GM15510 (cell line): ENCODE results near the gene SLC4A11.

Experiments
- POLR2A ChIP-seq: IDR thresholded peaks from 3 replicates; pipeline ENCODE4 v1.6.1; 2011; ENCODE audit warnings: borderline replicate concordance; ENCODE audit not compliant: insufficient read length; ENCODE audit errors: extremely low read depth

Gene SLC4A11

DNA sequence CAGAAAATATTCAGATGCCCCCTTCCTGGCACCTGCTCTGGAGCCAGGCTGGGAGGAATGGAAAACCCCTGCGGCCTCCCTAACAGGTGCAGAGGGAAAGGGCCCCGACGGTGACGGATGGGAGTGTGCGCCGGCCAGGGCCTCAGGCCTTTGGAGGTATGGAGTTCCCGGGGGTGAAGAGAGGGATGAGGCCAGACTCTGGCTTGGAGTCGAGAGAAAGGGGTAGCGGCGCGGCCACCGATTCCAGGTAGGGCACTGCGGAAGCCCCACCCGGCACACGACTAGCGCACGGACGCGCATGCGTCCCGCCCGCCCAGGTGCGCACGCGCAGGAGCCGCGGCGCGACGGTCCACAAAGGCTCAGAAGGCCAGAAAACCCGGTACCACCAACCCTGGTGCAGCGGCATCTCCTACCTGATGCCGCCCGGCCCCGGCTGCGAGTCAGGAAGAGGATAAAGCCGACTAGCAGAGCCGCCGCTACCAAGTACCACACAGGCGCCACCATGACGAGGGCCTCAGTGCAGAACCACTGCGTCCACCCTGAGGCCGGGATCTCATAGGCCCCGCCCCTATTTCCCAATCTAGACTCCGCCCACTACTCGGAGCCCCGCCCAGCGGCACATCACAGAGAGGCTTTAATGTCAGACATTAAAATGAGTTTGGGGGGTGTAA is 34.7 kb downstream of the SLC4A11 start, which contains the start of gene DDRGK1:
DDRGK1 (minus strand) TSS at position 559 of the 671 bp plus-strand sequence; CDS start at position 504, 55 bp downstream.
- TF ChIP-seq POLR2A, result peak; percentile 87

DNA sequence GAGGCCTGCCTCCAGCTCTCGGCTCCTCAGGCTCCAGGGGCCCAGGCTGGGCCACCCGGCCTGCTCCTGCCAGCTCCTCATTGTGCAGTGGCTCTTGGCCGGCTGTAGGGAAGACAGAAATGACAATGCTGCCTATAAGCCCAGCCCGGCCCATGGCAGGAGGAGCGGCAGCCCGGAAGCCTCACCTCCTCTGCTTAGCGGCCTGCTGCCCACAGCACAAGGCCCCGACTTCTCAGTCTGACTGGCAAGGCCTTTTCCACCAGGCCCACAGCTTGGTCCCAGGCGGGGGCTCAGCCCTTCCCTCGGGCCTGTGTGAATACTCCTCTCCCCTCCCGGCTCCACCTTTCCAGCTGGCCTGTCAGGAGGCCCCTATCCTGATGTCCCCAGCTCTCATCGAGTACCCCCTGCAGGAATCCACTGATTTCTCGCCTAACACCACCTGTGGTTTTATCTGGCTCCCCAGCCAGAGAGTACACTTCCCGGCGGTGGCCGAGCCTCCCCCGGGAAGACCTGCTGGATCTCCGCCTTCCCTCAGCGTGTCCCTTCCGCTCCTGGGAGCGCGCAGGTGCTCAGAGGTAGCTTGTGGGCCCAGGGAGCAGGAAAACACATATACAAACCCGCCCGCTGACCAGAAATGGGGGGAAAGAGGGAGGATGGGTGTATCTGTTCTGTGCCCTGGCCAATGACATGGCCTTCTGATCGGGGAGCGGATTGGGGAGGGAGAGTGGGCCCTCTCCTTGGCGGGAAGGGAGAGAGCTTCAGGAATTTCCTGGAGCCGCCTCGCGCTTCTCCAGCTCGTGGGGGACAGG is 35.5 kb downstream of the SLC4A11 start:
- TF ChIP-seq POLR2A, result no peak

DNA sequence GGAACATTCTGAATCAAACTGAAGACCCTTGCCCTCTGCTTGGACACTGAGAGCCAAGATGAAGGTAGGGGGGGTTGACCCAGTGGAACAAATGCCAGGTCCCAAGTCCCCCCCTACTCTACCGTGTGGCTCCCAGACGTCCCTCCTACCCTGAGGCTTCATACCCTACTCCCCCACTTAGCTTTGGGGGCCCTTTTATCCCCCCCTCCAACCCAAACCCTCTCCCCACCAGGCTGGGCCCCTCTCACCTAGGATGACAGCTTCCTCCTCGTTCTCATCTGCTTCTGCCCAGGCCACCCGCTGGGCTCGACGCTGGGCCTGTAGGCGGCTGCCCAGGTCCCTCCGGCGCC is 36.0 kb downstream of the SLC4A11 start:
- TF ChIP-seq POLR2A, result no peak

DNA sequence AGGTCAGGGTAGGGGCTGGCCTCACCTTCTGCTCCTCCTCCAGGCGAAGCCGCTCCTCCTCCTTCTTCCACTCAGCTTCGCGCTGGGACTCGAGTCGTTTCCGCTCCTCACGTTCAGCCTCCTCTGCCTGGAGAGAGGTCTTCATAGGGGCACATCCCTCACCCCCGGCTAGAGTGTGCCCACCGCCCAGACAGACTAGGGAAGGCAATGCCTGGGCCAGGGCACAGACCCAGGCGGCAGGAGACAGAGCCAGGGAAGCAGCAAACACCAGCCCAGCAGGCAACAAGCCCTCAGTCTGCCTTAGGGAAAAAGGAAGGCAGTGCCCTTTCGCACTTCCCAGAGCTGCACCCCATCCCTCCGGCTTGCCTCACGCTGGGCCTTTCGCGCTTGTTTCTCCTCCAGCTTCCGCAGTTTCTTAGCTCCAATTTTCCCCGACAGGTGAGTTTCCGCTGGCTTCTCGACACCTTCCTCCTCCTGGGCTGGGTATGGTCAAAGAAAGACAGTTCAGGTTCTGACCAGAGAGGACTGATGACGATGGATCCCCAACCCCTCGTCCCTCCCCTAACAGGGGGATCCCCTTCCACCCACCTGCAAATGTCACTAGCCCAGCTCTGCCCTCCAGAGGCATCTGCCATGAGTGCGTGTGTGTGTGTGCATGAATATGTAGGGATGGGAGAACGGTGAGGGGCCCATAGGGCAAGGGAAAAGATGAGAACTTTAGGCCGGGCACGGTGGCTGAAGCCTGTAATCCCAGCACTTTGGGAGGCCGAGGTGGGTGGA is 38.8 kb downstream of the SLC4A11 start:
- no peak for TF ChIP-seq POLR2A

DNA sequence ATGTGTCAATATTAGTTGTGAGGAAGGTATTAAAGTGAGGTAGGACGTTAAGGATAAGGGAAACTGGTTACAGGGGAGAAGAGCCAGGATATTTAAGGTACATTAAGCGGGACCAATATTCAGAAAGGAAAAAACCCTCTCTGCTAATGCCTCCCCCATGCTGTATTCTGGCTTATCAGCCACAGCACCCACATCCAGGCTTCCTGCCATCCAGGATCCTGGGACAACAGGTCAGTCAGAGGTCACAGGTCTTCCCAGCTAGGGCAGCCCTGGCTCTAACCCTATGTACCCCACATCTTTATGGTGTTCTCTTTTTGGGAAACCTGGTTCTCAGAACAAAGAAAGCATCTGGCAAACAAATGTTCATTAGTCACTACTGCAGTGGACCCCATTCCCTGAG is 39.8 kb downstream of the SLC4A11 start:
- no peak for TF ChIP-seq POLR2A

DNA sequence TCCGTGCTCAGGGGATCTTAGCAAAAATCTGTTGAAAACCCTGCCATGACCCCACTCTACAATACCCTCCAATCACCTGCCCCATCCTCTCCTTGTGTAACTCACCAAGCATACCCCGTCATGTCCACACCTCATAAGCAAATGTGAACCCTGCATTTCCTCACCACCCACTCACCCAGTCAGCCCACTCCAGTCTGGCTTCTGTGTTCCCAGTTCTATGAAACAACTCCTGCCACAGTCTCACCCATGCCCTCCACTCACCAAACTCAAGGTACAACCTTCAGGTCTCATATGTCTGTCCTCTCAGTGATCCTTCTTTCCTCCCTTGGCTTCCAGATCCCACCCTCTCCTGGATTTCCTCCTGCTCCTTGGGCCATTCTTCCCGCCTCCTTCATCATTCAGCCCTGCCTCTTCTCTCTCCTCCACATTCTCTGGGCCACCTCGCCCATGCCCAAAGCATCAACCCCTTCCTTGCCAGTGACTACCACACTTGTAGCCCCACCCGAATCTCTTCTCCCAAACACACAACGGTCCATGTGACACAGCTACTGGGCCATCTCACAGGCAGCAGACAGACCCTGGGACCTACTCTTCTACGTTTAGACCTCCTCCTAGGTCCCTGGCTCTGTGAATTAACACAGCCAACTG is 43.3 kb downstream of the SLC4A11 start:
- TF ChIP-seq POLR2A, result no peak

DNA sequence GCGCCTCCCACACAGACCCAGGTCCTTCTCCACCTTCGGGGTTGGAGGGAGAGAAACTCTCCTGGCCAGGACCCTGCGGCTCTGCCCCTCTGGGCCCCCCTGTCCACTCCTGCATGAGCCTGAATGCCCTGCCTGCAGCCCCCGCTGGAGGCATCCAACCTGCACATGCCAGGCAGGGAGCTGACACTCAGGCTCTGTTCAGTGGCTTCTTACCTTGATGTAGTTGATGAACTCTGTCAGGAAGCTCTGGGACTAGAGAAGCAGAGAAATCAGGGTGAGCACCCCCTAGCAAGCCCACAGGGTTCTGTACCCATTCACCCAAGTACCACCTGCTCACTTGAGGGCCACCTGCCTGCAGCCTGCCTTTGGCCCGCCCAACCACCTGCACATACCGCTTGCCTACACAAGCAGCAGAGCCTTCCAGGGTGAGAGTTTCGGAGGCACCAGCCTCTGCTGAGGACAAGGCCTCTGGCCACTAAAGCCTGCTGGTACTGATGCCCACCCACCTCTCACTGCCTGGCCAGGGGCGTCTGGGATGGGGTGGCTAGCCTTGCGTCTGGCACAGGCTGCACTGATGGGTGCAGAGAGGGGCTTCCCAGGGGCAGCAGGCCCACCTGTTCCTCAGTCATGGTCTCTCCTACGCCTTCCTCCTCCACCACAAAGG is 44.2 kb downstream of the SLC4A11 start:
- no peak for TF ChIP-seq POLR2A

DNA sequence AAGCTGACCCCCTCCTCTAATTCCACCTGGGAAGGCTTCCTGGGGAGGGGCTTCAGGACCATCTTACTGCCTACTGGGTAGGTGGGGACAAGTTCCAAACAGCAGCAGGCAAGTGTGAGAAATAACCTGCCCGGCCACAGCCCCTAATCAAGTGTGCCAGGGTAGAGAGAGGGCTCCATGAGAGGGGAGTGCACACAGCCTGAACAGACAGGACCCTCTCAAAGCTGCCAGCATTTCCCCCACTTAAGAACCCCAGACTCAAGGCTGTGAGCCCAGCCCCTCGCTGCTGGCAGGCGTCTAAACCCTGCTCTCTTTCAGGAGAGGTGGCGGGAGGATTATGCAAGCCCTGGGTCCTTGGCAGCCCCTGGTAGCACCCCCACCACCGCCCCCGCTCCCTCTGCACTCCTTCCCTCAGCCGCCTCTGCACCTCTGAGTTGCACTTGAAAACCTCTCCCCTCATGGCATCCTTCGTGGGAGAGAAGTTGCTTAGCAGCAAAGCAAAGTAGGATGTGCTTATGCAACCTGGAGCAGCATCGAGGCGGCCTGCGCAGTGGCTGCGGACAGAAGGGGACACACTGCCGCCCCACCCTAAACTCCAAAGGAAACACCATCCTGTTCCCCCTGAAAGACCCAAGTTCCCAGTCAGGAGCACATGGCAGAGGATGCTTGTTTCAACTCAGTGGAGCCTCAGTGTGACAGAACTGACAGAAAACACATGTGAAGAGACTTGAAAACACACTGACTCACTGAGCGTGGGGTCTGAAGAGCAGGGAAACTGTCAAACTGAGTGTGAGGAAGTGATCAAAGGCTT is 45.0 kb downstream of the SLC4A11 start:
- no peak for TF ChIP-seq POLR2A

DNA sequence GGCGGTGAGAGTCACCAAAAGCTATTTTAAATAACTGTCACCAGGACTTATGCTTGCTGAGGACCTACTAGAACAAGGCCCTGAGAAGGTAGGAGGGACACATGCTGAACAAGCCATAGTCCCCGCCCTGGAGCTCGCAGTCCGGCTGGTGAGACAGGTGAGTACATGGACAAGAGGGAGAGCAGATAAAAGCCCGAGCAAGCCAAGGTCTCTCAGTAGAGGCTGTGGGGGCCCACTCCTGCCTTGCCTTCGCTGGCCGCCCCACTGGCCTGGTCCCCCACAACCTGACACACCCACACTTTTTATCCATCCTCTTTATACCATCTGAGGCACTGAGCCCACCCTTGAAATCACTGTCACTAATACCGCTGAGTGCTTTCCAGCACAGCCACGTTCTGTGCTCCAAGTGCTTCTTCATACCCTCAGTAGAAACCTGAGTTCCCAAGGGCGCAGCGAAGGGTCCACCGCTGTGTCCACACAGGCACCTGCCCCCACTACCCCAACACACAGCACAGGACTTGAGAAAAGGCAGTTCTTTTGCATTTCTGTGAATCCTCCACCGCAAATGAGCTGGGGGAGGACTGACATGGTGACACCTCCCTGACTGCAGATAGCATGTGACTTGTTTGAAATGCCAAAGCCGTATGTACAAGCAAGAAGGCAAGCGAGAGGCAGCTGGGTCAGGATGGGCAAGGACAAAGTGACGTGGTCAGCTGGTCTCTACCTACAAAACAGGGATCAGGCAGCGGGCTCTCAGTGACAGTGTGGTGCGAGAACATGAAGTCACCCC is 46.6 kb downstream of the SLC4A11 start:
- no peak for TF ChIP-seq POLR2A

DNA sequence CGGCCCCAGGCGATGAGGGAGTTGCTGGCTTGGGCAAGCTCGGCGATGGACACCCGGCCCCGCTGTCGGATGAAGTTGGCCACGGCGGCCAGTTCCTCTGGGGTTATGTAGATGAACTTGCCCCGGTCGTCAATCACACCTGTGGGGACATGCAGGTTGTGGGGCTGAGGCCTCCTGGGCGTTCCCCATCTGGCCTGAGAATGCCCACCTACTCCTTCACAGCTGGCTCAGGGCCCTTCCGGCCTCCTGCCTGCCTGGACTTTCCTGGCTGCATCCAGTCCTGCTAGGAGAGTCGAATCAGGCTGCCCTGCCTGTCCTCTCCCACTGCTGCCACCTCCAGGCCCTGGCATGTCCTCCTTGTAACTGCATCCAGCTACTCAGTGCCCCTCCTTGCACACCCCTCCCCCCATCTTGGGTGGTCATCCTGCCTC is 48.3 kb downstream of the SLC4A11 start:
- no peak for TF ChIP-seq POLR2A

DNA sequence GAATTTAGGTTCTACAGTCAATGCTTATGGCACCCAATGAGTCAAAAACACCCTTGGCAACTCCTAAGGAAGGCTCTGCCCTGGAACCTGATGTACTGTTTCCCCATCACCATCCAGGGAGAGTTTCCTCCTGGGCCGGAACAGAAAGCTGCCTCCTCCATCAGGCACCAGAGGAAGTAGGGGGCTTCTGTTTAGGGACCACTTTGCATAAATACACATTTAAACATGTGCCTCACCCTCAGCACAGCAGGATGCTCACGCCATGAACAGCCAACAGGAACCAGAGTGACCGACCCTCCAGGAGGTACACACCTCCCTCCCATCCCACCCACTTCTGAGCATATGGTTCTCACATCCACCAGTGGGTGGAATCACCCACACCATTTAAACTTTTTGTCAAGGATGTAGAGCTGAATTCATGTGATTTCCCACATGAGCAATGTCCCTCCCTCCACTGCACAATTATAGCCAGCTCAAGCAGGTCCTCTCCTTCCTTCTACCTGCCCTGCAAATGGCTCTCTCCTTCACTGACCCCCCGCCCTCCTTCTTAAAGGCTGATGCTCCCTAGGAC is 49.3 kb downstream of the SLC4A11 start:
- TF ChIP-seq POLR2A, result no peak

DNA sequence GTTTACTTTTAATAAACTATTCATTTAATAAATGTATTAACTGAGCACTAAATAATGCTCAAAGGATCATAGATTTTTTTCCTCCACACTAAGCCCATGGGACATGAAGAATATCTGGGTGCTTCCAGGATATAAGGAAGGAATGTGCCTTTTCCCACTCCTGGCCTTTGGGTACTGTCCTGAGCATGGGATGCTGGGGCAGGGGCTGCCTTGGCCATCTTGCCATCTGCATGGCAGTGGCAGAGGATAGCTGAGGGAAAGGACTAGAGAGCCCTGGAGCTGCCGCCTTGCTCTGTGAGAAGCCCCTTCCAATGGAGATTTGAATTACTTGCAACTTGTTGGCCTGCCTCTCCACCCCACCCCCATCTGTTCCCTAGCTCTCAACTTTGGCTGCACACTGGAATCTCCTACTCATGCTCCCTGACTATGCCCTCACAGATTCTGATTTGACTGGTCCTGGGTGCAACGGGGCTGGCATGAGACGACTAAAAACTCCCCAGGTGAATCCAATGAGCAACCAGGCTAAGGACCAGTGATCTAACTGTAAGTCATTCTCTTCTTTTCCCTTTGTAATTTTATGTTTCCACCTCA is 50.1 kb downstream of the SLC4A11 start:
- TF ChIP-seq POLR2A, result no peak

DNA sequence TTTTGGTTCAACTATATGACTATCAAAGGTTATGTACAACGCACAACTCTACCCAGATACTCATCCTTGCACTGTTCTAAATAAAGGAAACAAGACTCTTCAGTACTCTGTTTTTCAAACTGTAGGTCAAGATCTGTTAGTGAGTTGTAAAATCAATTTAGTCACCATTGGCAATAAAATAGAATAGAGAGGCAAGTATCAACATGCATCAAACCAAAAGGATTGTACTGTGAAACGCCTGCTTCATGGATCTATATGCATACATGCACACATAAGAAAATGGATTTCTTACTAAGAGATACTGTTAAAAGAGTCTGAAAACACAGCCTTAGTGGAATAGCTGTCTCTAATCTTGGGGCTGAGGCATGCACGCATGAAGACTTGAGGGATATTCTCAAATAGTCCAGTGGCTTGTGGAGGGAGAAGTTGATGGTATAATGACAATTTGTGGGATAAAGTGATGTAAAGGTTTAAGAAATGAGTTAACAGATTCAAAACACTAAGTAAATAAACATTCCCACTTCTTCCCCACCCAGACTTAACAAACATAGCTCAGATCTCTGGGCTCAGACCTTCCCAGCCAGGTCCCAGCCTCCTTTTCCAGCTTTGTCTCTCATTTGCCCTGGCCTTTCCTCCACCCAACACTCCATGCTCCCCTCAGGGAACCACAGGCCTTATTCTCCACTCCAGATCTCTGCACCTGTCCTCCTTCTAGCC is 54.9 kb downstream of the SLC4A11 start:
- no peak for TF ChIP-seq POLR2A
